ENCODE data around the gene FXN. TPM values are rescaled to one million over a fixed set of nuclear protein-coding genes. Genes with fewer than 3 reads are reported as not detected.

The FXN gene
- total and polyA plus RNA-seq, 3 experiments from 2014 or later: 30.0 to 56.1 (median 31.1) TPM

GRCh38 chr9:69029535-69029934 is 6.0 kb upstream of the FXN start:
- Histone ChIP-seq H3K4me3 (ENCODE audit: low read length) (no peak overlapping the region), H3K9me3 (ENCODE audit: low read length) (no peaks in the 10 kb centered on the region), H3K4me1 (ENCODE audit: insufficient read depth, low read length) (peaks cover 30% of the 10 kb centered on the region), H3K36me3 (ENCODE audit: insufficient read depth, low read length) (no peaks in the 10 kb centered on the region), H3K27me3 (ENCODE audit: insufficient read depth, low read length, poor library complexity, severe bottlenecking) (no peaks in the 10 kb centered on the region), H3K27ac (ENCODE audit: low read depth, low read length) (no peak overlapping the region)
- Mint-ChIP-seq H3K4me1 (peaks cover 23 to 39% (median 30%) of the 10 kb centered on the region in 3 donors), H3K27me3 (peaks cover 0 to 1% of the 10 kb centered on the region in 2 donors), H3K27ac (peak overlapping the region in 1 of 8 donors; percentile 56), H3K9me3 (no peaks in the 10 kb centered on the region), H3K36me3 (no peaks in the 10 kb centered on the region), H3K4me3 (no peak overlapping the region)
- ChIA-PET POLR2A (no interaction called here), CTCF (no interaction called here)
- no peak for DNase-seq

- POLR2A ChIA-PET: no interaction called here
- peaks cover 35% of the 10 kb centered on the region for H3K4me1 ChIP-seq (ENCODE audit: insufficient read depth, low read length)
- Mint-ChIP-seq H3K27ac (peak overlapping the region in 3 of 8 donors; percentile 1 to 81 (median 4)), H3K4me1 (peaks cover 27 to 41% (median 37%) of the 10 kb centered on the region in 3 donors), H3K9me3 (no peaks in the 10 kb centered on the region), H3K36me3 (peaks cover 0 to 2% (median 0%) of the 10 kb centered on the region in 3 donors), H3K4me3 (no peak overlapping the region), H3K27me3 (no peaks in the 10 kb centered on the region)
- H3K27me3 ChIP-seq (ENCODE audit: insufficient read depth, low read length, poor library complexity, severe bottlenecking): no peaks in the 10 kb centered on the region
- no peaks in the 10 kb centered on the region for H3K36me3 ChIP-seq (ENCODE audit: insufficient read depth, low read length)
- CTCF ChIA-PET: no interaction called here
- no peaks in the 10 kb centered on the region for H3K9me3 ChIP-seq (ENCODE audit: low read length)
- no peak overlapping the region for H3K4me3 ChIP-seq (ENCODE audit: low read length)
- DNase-seq: no peak
- H3K27ac ChIP-seq (ENCODE audit: low read depth, low read length): no peak overlapping the region
These were observed 4.5 kb upstream of the FXN start for GRCh38 chr9:69030851-69031645.

GRCh38 chr9:69034071-69034470 is 1.5 kb upstream of the FXN start:
- H3K36me3 Mint-ChIP-seq: peaks cover 0 to 5% (median 0%) of the 10 kb centered on the region in 3 donors
- Histone ChIP-seq H3K4me1 (ENCODE audit: insufficient read depth, low read length) (peaks cover 19% of the 10 kb centered on the region), H3K36me3 (ENCODE audit: insufficient read depth, low read length) (no peaks in the 10 kb centered on the region), H3K27ac (ENCODE audit: low read depth, low read length) (no peak overlapping the region), H3K27me3 (ENCODE audit: insufficient read depth, low read length, poor library complexity, severe bottlenecking) (no peaks in the 10 kb centered on the region), H3K9me3 (ENCODE audit: low read length) (no peaks in the 10 kb centered on the region), H3K4me3 (ENCODE audit: low read length) (no peak overlapping the region)
- no peaks in the 10 kb centered on the region for H3K27me3 Mint-ChIP-seq
- ChIA-PET POLR2A (no interaction called here), CTCF (interaction anchor here (1.4 to 3.5 kb wide), 2 partner anchors 10 to 35 kb away, joined by 4 to 11 read pairs; no protein-coding TSS in a partner anchor)
- peak overlapping the region in 1 of 8 donors; percentile 58 for H3K27ac Mint-ChIP-seq
- DNase-seq: no peak
- H3K4me1 Mint-ChIP-seq: peaks cover 27 to 34% (median 32%) of the 10 kb centered on the region in 3 donors
- H3K9me3 Mint-ChIP-seq: no peaks in the 10 kb centered on the region
- H3K4me3 Mint-ChIP-seq: peak overlapping the region in 6 of 7 donors; percentile 1 to 71 (median 62)

- H3K36me3 Mint-ChIP-seq: peaks cover 0 to 12% (median 2%) of the 10 kb centered on the region in 3 donors
These were observed 757 bp downstream of the FXN start for GRCh38 chr9:69036309-69036708.

GRCh38 chr9:69036799-69037198 is 1.2 kb downstream of the FXN start:
- Histone ChIP-seq H3K4me3 (ENCODE audit: low read length) (peak overlapping the region; percentile 80), H3K27me3 (ENCODE audit: insufficient read depth, low read length, poor library complexity, severe bottlenecking) (no peaks in the 10 kb centered on the region), H3K4me1 (ENCODE audit: insufficient read depth, low read length) (peaks cover 12% of the 10 kb centered on the region), H3K27ac (ENCODE audit: low read depth, low read length) (no peak overlapping the region), H3K36me3 (ENCODE audit: insufficient read depth, low read length) (no peaks in the 10 kb centered on the region), H3K9me3 (ENCODE audit: low read length) (no peaks in the 10 kb centered on the region)
- Mint-ChIP-seq H3K27me3 (no peaks in the 10 kb centered on the region), H3K27ac (peak overlapping the region; percentile 60 to 94 (median 92)), H3K36me3 (peaks cover 0 to 12% (median 2%) of the 10 kb centered on the region in 3 donors), H3K4me1 (peaks cover 11 to 25% (median 24%) of the 10 kb centered on the region in 3 donors), H3K9me3 (no peaks in the 10 kb centered on the region), H3K4me3 (peak overlapping the region; percentile 89 to 97 (median 96))
- no peak for DNase-seq
- POLR2A ChIA-PET: interaction anchor here (1.0 to 1.8 kb wide), 2 partner anchors 17 to 158 kb away, joined by 3 to 4 read pairs; no protein-coding TSS in a partner anchor
- CTCF ChIA-PET: interaction anchor here (1.0 to 3.5 kb wide), 7 partner anchors 12 to 157 kb away, joined by 3 to 45 read pairs (median 7); no protein-coding TSS in a partner anchor

More at GRCh38 chr9:69036309-69036708, 757 bp downstream of the FXN start:
- POLR2A ChIA-PET: interaction anchor here (1.0 to 1.8 kb wide), 2 partner anchors 17 to 159 kb away, joined by 3 to 4 read pairs; no protein-coding TSS in a partner anchor
- Histone ChIP-seq H3K27me3 (ENCODE audit: insufficient read depth, low read length, poor library complexity, severe bottlenecking) (no peaks in the 10 kb centered on the region), H3K9me3 (ENCODE audit: low read length) (no peaks in the 10 kb centered on the region), H3K27ac (ENCODE audit: low read depth, low read length) (peak overlapping the region; percentile 59), H3K36me3 (ENCODE audit: insufficient read depth, low read length) (no peaks in the 10 kb centered on the region), H3K4me1 (ENCODE audit: insufficient read depth, low read length) (peaks cover 12% of the 10 kb centered on the region), H3K4me3 (ENCODE audit: low read length) (peak overlapping the region; percentile 80)
- CTCF ChIA-PET: interaction anchor here (1.0 to 3.5 kb wide), 8 partner anchors 8 to 158 kb away, joined by 3 to 45 read pairs (median 8); no protein-coding TSS in a partner anchor
- peak overlapping the region; percentile 60 to 94 (median 92) for H3K27ac Mint-ChIP-seq
- peak overlapping the region; percentile 89 to 97 (median 96) for H3K4me3 Mint-ChIP-seq
- peak in 2 of 5 donors; percentile 3 to 20 for DNase-seq
- H3K27me3 Mint-ChIP-seq: no peaks in the 10 kb centered on the region
- no peaks in the 10 kb centered on the region for H3K9me3 Mint-ChIP-seq
- H3K4me1 Mint-ChIP-seq: peaks cover 12 to 25% (median 24%) of the 10 kb centered on the region in 3 donors

GRCh38 chr9:69040646-69041045 is 5.1 kb downstream of the FXN start:
- Mint-ChIP-seq H3K36me3 (peaks cover 0 to 29% (median 5%) of the 10 kb centered on the region in 3 donors), H3K27ac (peak overlapping the region in 1 of 8 donors; percentile 61), H3K27me3 (no peaks in the 10 kb centered on the region), H3K9me3 (no peaks in the 10 kb centered on the region), H3K4me1 (peaks cover 31 to 42% (median 40%) of the 10 kb centered on the region in 3 donors), H3K4me3 (no peak overlapping the region)
- Histone ChIP-seq H3K27ac (ENCODE audit: low read depth, low read length) (no peak overlapping the region), H3K4me3 (ENCODE audit: low read length) (no peak overlapping the region), H3K27me3 (ENCODE audit: insufficient read depth, low read length, poor library complexity, severe bottlenecking) (no peaks in the 10 kb centered on the region), H3K36me3 (ENCODE audit: insufficient read depth, low read length) (no peaks in the 10 kb centered on the region), H3K9me3 (ENCODE audit: low read length) (no peaks in the 10 kb centered on the region), H3K4me1 (ENCODE audit: insufficient read depth, low read length) (peaks cover 6% of the 10 kb centered on the region)
- ChIA-PET CTCF (no interaction called here), POLR2A (no interaction called here)
- no peak for DNase-seq

GRCh38 chr9:69044240-69045219 is 9.0 kb downstream of the FXN start:
- Mint-ChIP-seq H3K4me1 (peaks cover 20 to 26% (median 25%) of the 10 kb centered on the region in 3 donors), H3K4me3 (no peak overlapping the region), H3K9me3 (no peaks in the 10 kb centered on the region), H3K27ac (peak overlapping the region in 5 of 8 donors; percentile 23 to 93 (median 51)), H3K36me3 (peaks cover 0 to 58% (median 12%) of the 10 kb centered on the region in 3 donors), H3K27me3 (peaks cover 0 to 1% of the 10 kb centered on the region in 2 donors)
- Histone ChIP-seq H3K4me3 (ENCODE audit: low read length) (no peak overlapping the region), H3K27me3 (ENCODE audit: insufficient read depth, low read length, poor library complexity, severe bottlenecking) (no peaks in the 10 kb centered on the region), H3K4me1 (ENCODE audit: insufficient read depth, low read length) (no peaks in the 10 kb centered on the region), H3K36me3 (ENCODE audit: insufficient read depth, low read length) (peaks cover 15% of the 10 kb centered on the region), H3K9me3 (ENCODE audit: low read length) (no peaks in the 10 kb centered on the region), H3K27ac (ENCODE audit: low read depth, low read length) (no peak overlapping the region)
- CTCF ChIA-PET: interaction anchor here (1.0 to 1.8 kb wide), 3 partner anchors 9 to 45 kb away, joined by 3 to 9 read pairs (median 4); partner anchors contain the start of gene FXN
- POLR2A ChIA-PET: no interaction called here
- DNase-seq: no peak

All from CD8-positive, alpha-beta memory T cell (primary cell).